Activated CD4-positive, CD25-positive, alpha-beta regulatory T cell treated with anti-CD3 and anti-CD28 coated beads, Interleukin-2, amount 50 U/mL, for 16 hours (primary cell): ENCODE measurements around the gene SH3RF3.

Experiments used
- DNase-seq: peaks from one replicate; pipeline ENCODE4 v3.0.0-alpha.2; 2020; ENCODE audit warnings: low read depth, low spot score

The SH3RF3 gene

GRCh38 chr2:109498906-109499305 lies 369.9 kb downstream of the SH3RF3 start:
- no peak for DNase-seq

- DNase-seq, result no peak
Measured at GRCh38 chr2:109499566-109499965, 370.6 kb downstream of the SH3RF3 start.

GRCh38 chr2:109500910-109501309 lies 371.9 kb downstream of the SH3RF3 start:
- no peak for DNase-seq

- DNase-seq, result no peak
Measured at GRCh38 chr2:109501461-109501860, 372.5 kb downstream of the SH3RF3 start.

GRCh38 chr2:109503191-109503590 lies 374.2 kb downstream of the SH3RF3 start:
- DNase-seq, result no peak

- no peak for DNase-seq
Measured at GRCh38 chr2:109507217-109507616, 378.2 kb downstream of the SH3RF3 start.

GRCh38 chr2:109507828-109508227 lies 378.8 kb downstream of the SH3RF3 start:
- no peak for DNase-seq

GRCh38 chr2:109508556-109508955 lies 379.6 kb downstream of the SH3RF3 start:
- no peak for DNase-seq

GRCh38 chr2:109510136-109511028 lies 381.4 kb downstream of the SH3RF3 start:
- peak; percentile 45 for DNase-seq

- DNase-seq, result no peak
Measured at GRCh38 chr2:109511168-109511567, 382.2 kb downstream of the SH3RF3 start.

- no peak for DNase-seq
Measured at GRCh38 chr2:109512076-109512475, 383.1 kb downstream of the SH3RF3 start.

- DNase-seq, result no peak
Measured at GRCh38 chr2:109513230-109513629, 384.2 kb downstream of the SH3RF3 start.

- DNase-seq, result no peak
Measured at GRCh38 chr2:109513749-109514588, 385.0 kb downstream of the SH3RF3 start.

- no peak for DNase-seq
Measured at GRCh38 chr2:109514857-109515256, 385.9 kb downstream of the SH3RF3 start.

GRCh38 chr2:109516445-109517117 lies 387.6 kb downstream of the SH3RF3 start:
- no peak for DNase-seq

GRCh38 chr2:109517118-109517889 lies 388.3 kb downstream of the SH3RF3 start:
- DNase-seq, result no peak

- DNase-seq, result no peak
Measured at GRCh38 chr2:109519513-109519912, 390.5 kb downstream of the SH3RF3 start.

- no peak for DNase-seq
Measured at GRCh38 chr2:109521233-109522062, 392.4 kb downstream of the SH3RF3 start.

- no peak for DNase-seq
Measured at GRCh38 chr2:109522063-109522374, 393.0 kb downstream of the SH3RF3 start.

GRCh38 chr2:109523121-109523520 lies 394.1 kb downstream of the SH3RF3 start:
- no peak for DNase-seq
